HCEC 1CT (cell line): ENCODE data around the gene MAPRE3.
A peak's percentile ranks its signal among the peaks of the same experiment; 100 is the strongest.

Experiments used
- DNase-seq: peaks from one replicate; pipeline ENCODE4 v3.0.0-alpha.2; 2017

Gene MAPRE3

GRCh38 chr2:26986576-26986975 lies 16.1 kb downstream of the MAPRE3 start:
- DNase-seq = no peak

GRCh38 chr2:26988058-26988860 lies 17.8 kb downstream of the MAPRE3 start:
- peak; percentile 84 for DNase-seq

- DNase-seq = peak; percentile 16
These were observed 18.7 kb downstream of the MAPRE3 start for GRCh38 chr2:26989156-26989555.

GRCh38 chr2:26991717-26992116 lies 21.3 kb downstream of the MAPRE3 start:
- no peak for DNase-seq

GRCh38 chr2:26993768-26994167 lies 23.3 kb downstream of the MAPRE3 start:
- no peak for DNase-seq

GRCh38 chr2:26994983-26995382 lies 24.5 kb downstream of the MAPRE3 start:
- no peak for DNase-seq

GRCh38 chr2:26997394-26997793 lies 27.0 kb downstream of the MAPRE3 start:
- DNase-seq = no peak

- no peak for DNase-seq
These were observed 27.9 kb downstream of the MAPRE3 start for GRCh38 chr2:26998323-26998722.

GRCh38 chr2:27000228-27000627 lies 29.8 kb downstream of the MAPRE3 start:
- no peak for DNase-seq

- no peak for DNase-seq
These were observed 30.6 kb downstream of the MAPRE3 start for GRCh38 chr2:27000995-27001394.

GRCh38 chr2:27001950-27002349 lies 31.5 kb downstream of the MAPRE3 start:
- DNase-seq = no peak

GRCh38 chr2:27003007-27003406 lies 32.6 kb downstream of the MAPRE3 start:
- DNase-seq = peak; percentile 70

GRCh38 chr2:27003857-27004256 lies 33.4 kb downstream of the MAPRE3 start:
- DNase-seq = peak; percentile 62

GRCh38 chr2:27006602-27007415 lies 36.4 kb downstream of the MAPRE3 start:
- no peak for DNase-seq

- DNase-seq = no peak
These were observed 37.3 kb downstream of the MAPRE3 start for GRCh38 chr2:27007416-27008374.

- DNase-seq = no peak
These were observed 38.2 kb downstream of the MAPRE3 start for GRCh38 chr2:27008678-27009077.

- no peak for DNase-seq
These were observed 38.6 kb downstream of the MAPRE3 start for GRCh38 chr2:27009083-27009482.

GRCh38 chr2:27009716-27010115 lies 39.3 kb downstream of the MAPRE3 start:
- DNase-seq = no peak

GRCh38 chr2:27010139-27010538 lies 39.7 kb downstream of the MAPRE3 start:
- no peak for DNase-seq

GRCh38 chr2:27013738-27014137 lies 43.3 kb downstream of the MAPRE3 start:
- no peak for DNase-seq

GRCh38 chr2:27014771-27015433 lies 44.5 kb downstream of the MAPRE3 start:
- DNase-seq = no peak

- DNase-seq = peak; percentile 48
These were observed 46.4 kb downstream of the MAPRE3 start for GRCh38 chr2:27016801-27017325.
